ENCODE data around the gene SRD5A1.

Gene SRD5A1, protein sequence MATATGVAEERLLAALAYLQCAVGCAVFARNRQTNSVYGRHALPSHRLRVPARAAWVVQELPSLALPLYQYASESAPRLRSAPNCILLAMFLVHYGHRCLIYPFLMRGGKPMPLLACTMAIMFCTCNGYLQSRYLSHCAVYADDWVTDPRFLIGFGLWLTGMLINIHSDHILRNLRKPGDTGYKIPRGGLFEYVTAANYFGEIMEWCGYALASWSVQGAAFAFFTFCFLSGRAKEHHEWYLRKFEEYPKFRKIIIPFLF

GRCh38 chr5:6632888-6633468 lies at the start of gene SRD5A1, which contains the start of gene NSUN2:
TSS of gene SRD5A1 (plus strand) at chr5:6633440. CDS start at chr5:6633577, 137 bp downstream.
TSS of gene NSUN2 (minus strand) at chr5:6633044. CDS start at chr5:6632979, 65 bp downstream.
- TF ChIP-seq EZH2phosphoT487 (IDR thresholded peaks at IDR 0.05; ENCODE audit: low read length) (no peak), EZH2 (optimal IDR thresholded peaks at IDR 0.05; ENCODE audit: low read depth, low read length) (no peak)
- TF ChIP-seq, protein P1, sequence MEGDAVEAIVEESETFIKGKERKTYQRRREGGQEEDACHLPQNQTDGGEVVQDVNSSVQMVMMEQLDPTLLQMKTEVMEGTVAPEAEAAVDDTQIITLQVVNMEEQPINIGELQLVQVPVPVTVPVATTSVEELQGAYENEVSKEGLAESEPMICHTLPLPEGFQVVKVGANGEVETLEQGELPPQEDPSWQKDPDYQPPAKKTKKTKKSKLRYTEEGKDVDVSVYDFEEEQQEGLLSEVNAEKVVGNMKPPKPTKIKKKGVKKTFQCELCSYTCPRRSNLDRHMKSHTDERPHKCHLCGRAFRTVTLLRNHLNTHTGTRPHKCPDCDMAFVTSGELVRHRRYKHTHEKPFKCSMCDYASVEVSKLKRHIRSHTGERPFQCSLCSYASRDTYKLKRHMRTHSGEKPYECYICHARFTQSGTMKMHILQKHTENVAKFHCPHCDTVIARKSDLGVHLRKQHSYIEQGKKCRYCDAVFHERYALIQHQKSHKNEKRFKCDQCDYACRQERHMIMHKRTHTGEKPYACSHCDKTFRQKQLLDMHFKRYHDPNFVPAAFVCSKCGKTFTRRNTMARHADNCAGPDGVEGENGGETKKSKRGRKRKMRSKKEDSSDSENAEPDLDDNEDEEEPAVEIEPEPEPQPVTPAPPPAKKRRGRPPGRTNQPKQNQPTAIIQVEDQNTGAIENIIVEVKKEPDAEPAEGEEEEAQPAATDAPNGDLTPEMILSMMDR (IDR thresholded peaks at IDR 0.05; ENCODE audit: low read length) = no peak
- Histone ChIP-seq H3K36me3 (replicated peaks; ENCODE audit: insufficient read depth, low read length) (peaks cover 14% of the 10 kb centered on the region; the same call in 1 of the 2 replicates), H3K9me3 (replicated peaks; ENCODE audit: insufficient read depth, low read length) (no peaks in the 10 kb centered on the region), H3K4me2 (ENCODE audit: low read depth, low read length) (peak within 1 kb of the TSS; percentile 96), H3K4me1 (ENCODE audit: low read length) (peaks cover 10% of the 10 kb centered on the region), H3K27me3 (replicated peaks; ENCODE audit: insufficient read depth, low read length) (no peaks in the 10 kb centered on the region), H3K27ac (ENCODE audit: low read length) (peak within 1 kb of the TSS; percentile 82), H4K20me1 (ENCODE audit: insufficient read depth, low read length) (peaks cover 7% of the 10 kb centered on the region; the same call in 1 of the 2 replicates), H2AFZ (ENCODE audit: low read length) (peak within 1 kb of the TSS; percentile 93), H3K9ac (ENCODE audit: low read length) (peak within 1 kb of the TSS; percentile 96), H3F3A (ENCODE audit: insufficient read depth, low read length) (no peaks in the 10 kb centered on the region), H3K79me2 (ENCODE audit: low read length) (peaks cover 73% of the 10 kb centered on the region), H3K4me3 (ENCODE audit: low read length) (peak within 1 kb of the TSS; percentile 69), H3K9me2 (replicated peaks; ENCODE audit: insufficient read depth, low read length) (no peaks in the 10 kb centered on the region)
- DNase-seq = peak; percentile 93

GRCh38 chr5:6584101-6584645 lies 49.1 kb upstream of the SRD5A1 start:
- TF ChIP-seq EZH2phosphoT487 (IDR thresholded peaks at IDR 0.05; ENCODE audit: low read length) (no peak), EZH2 (optimal IDR thresholded peaks at IDR 0.05; ENCODE audit: low read depth, low read length) (no peak)
- TF ChIP-seq, protein P1 (IDR thresholded peaks at IDR 0.05; ENCODE audit: low read length) = no peak
- Histone ChIP-seq H3K79me2 (ENCODE audit: low read length) (no peaks in the 10 kb centered on the region), H3K9me2 (replicated peaks; ENCODE audit: insufficient read depth, low read length) (no peaks in the 10 kb centered on the region), H3K36me3 (replicated peaks; ENCODE audit: insufficient read depth, low read length) (no peaks in the 10 kb centered on the region), H3K9ac (ENCODE audit: low read length) (no peak overlapping the region), H4K20me1 (ENCODE audit: insufficient read depth, low read length) (no peaks in the 10 kb centered on the region), H3K27me3 (replicated peaks; ENCODE audit: insufficient read depth, low read length) (no peaks in the 10 kb centered on the region), H3K27ac (ENCODE audit: low read length) (no peak overlapping the region), H3K4me3 (ENCODE audit: low read length) (no peak overlapping the region), H3K4me1 (ENCODE audit: low read length) (no peaks in the 10 kb centered on the region), H3K4me2 (ENCODE audit: low read depth, low read length) (no peak overlapping the region), H3F3A (ENCODE audit: insufficient read depth, low read length) (no peaks in the 10 kb centered on the region), H3K9me3 (replicated peaks; ENCODE audit: insufficient read depth, low read length) (no peaks in the 10 kb centered on the region), H2AFZ (ENCODE audit: low read length) (no peak overlapping the region)
- no peak for DNase-seq

DNA sequence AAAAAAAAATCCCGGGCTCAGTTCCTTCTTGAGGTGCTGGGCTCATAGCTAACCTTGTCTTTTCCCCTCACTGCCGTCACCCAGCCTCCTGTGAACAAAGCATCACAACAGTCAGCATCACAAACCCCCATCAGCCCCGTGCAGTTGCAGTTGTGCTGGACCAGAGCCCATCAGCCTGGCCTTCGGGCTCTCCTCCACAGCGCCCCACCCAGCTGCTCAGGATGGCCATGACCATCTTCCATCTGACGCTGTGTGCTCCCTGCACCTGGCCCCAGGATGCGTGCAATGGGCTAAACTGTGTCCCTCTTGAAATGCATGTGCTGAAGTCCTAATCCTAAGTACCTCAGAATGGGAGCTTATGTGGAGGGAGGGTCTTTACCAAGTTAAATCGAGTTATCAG lies 48.5 kb upstream of the SRD5A1 start:
- Histone ChIP-seq H3K9me3 (replicated peaks; ENCODE audit: insufficient read depth, low read length) (no peaks in the 10 kb centered on the region), H3K9me2 (replicated peaks; ENCODE audit: insufficient read depth, low read length) (no peaks in the 10 kb centered on the region), H3K4me3 (ENCODE audit: low read length) (no peak overlapping the region), H3K36me3 (replicated peaks; ENCODE audit: insufficient read depth, low read length) (no peaks in the 10 kb centered on the region), H3F3A (ENCODE audit: insufficient read depth, low read length) (no peaks in the 10 kb centered on the region), H3K79me2 (ENCODE audit: low read length) (no peaks in the 10 kb centered on the region), H3K4me1 (ENCODE audit: low read length) (no peaks in the 10 kb centered on the region), H4K20me1 (ENCODE audit: insufficient read depth, low read length) (no peaks in the 10 kb centered on the region), H2AFZ (ENCODE audit: low read length) (no peak overlapping the region), H3K27ac (ENCODE audit: low read length) (no peak overlapping the region), H3K27me3 (replicated peaks; ENCODE audit: insufficient read depth, low read length) (no peaks in the 10 kb centered on the region), H3K4me2 (ENCODE audit: low read depth, low read length) (no peak overlapping the region), H3K9ac (ENCODE audit: low read length) (no peak overlapping the region)
- TF ChIP-seq EZH2phosphoT487 (IDR thresholded peaks at IDR 0.05; ENCODE audit: low read length) = no peak
- TF ChIP-seq EZH2 (optimal IDR thresholded peaks at IDR 0.05; ENCODE audit: low read depth, low read length) = no peak
- TF ChIP-seq, protein P1 (IDR thresholded peaks at IDR 0.05; ENCODE audit: low read length) = no peak
- no peak for DNase-seq

Data from MM.1S (cell line).